CD4-positive, alpha-beta T cell (primary cell): ENCODE measurements around the gene MFN2. TPM values are rescaled to one million over a fixed set of nuclear protein-coding genes. Genes with fewer than 3 reads are reported as not detected.
"Not testable (repeated sequence)": the region's sequence is repeated elsewhere in the genome, so short reads cannot be mapped to it uniquely, and the experiment has no call there.

Experiments used
- ATAC-seq: fragments of 200-7000 bp; cut with Tn5 transposase; one replicate; pipeline ENCODE4 v1.10.0; 2022; ENCODE audit warnings: mild to moderate bottlenecking; ENCODE audit not compliant: poor library complexity
- CTCF ChIA-PET: fragments of 350-600 bp; sonication (Branson Sonifier 250); formaldehyde crosslinking; loops from one replicate; lab custom pipeline; 2021; ENCODE audit warnings: antibody characterized with exemption, inconsistent platforms; lab: Charles Lee
- POLR2A ChIA-PET: fragments of 350-600 bp; sonication (Branson Sonifier 250); formaldehyde crosslinking; loops from one replicate; lab custom pipeline; 2021; ENCODE audit warnings: antibody characterized with exemption, inconsistent platforms; lab: Charles Lee
- DNase-seq, 14 experiments: peaks; one replicate each; pipeline ENCODE4 v3.0.0-alpha.2; 2013 to 2020; ENCODE audit warnings: mixed read lengths in 2 of 14
- H3K27ac ChIP-seq, 2 donors: one replicate each; pipeline versions ENCODE4 v1.5.1 to v1.7.0; 2013; ENCODE audit warnings: low read length in 2 of 2, low read depth in 1 of 2, mild to moderate bottlenecking in 1 of 2
- H3K27me3 ChIP-seq, 2 experiments: 1 replicate in 1 of 2; 2 replicates in 1 of 2; pipeline versions ENCODE4 v1.6.1 to v1.7.0; 2013; ENCODE audit warnings: low read length in 2 of 2, control low read depth in 1 of 2, mild to moderate bottlenecking in 1 of 2, moderate library complexity in 1 of 2; ENCODE audit not compliant: insufficient read depth in 2 of 2, control insufficient read depth in 1 of 2
- H3K36me3 ChIP-seq: one replicate; pipeline ENCODE4 v1.6.1; 2013; ENCODE audit warnings: low read length, control low read depth; ENCODE audit not compliant: insufficient read depth
- H3K4me1 ChIP-seq: one replicate; pipeline ENCODE4 v1.6.1; 2013; ENCODE audit warnings: low read length, control low read depth; ENCODE audit not compliant: insufficient read depth
- H3K4me3 ChIP-seq: one replicate; pipeline ENCODE4 v1.5.1; 2013; ENCODE audit warnings: mild to moderate bottlenecking, low read length, moderate library complexity
- H3K9me3 ChIP-seq, 2 experiments: 1 replicate in 1 of 2; 2 replicates in 1 of 2; pipeline versions ENCODE4 v1.6.1 to v1.7.0; 2013; ENCODE audit warnings: low read length in 2 of 2, mild to moderate bottlenecking in 2 of 2, control low read depth in 1 of 2, moderate library complexity in 1 of 2; ENCODE audit not compliant: control insufficient read depth in 1 of 2, insufficient read depth in 1 of 2
- H3K27ac Mint-ChIP-seq: one replicate; pipeline ENCODE4 v1.8.0; 2020; ENCODE audit warnings: mixed read lengths
- H3K27me3 Mint-ChIP-seq: one replicate; pipeline ENCODE4 v1.8.0; 2021; ENCODE audit warnings: mixed read lengths
- H3K36me3 Mint-ChIP-seq: one replicate; pipeline ENCODE4 v1.8.0; 2021; ENCODE audit warnings: low read depth, mixed read lengths
- H3K4me1 Mint-ChIP-seq: one replicate; pipeline ENCODE4 v1.8.0; 2021; ENCODE audit warnings: low read depth, mixed read lengths
- H3K4me3 Mint-ChIP-seq: one replicate; pipeline ENCODE4 v1.8.0; 2020; ENCODE audit warnings: mild to moderate bottlenecking, mixed read lengths
- H3K9me3 Mint-ChIP-seq: one replicate; pipeline ENCODE4 v1.8.0; 2020; ENCODE audit warnings: mixed read lengths
- CTCF ChIP-seq: fragments of 200-600 bp; IDR thresholded peaks from one replicate; pipeline ENCODE4 v1.8.0; 2022; ENCODE audit warnings: antibody characterized with exemption, mild to moderate bottlenecking
- intact Hi-C, 2 experiments: fragments of 100-400 bp; cut with DNase I in 1 of 2; cut with micrococcal nuclease in 1 of 2; formaldehyde crosslinking; loops; one replicate each; pipeline versions ENCODE4 v1.15.1 to v1.9.0; 2023 to 2025; cut with DNase I, micrococcal nuclease
- total RNA-seq, 174 experiments: library from RNA in 2 of 174; stranded (reverse) in 2 of 174; gene quantifications; one replicate each; pipeline ENCODE4 v1.2.3 and lab custom pipeline; 2021 to 2026

MFN2 gene
- total RNA-seq, 2 experiments from 2014 or later = 33.0 to 38.1 TPM

DNA sequence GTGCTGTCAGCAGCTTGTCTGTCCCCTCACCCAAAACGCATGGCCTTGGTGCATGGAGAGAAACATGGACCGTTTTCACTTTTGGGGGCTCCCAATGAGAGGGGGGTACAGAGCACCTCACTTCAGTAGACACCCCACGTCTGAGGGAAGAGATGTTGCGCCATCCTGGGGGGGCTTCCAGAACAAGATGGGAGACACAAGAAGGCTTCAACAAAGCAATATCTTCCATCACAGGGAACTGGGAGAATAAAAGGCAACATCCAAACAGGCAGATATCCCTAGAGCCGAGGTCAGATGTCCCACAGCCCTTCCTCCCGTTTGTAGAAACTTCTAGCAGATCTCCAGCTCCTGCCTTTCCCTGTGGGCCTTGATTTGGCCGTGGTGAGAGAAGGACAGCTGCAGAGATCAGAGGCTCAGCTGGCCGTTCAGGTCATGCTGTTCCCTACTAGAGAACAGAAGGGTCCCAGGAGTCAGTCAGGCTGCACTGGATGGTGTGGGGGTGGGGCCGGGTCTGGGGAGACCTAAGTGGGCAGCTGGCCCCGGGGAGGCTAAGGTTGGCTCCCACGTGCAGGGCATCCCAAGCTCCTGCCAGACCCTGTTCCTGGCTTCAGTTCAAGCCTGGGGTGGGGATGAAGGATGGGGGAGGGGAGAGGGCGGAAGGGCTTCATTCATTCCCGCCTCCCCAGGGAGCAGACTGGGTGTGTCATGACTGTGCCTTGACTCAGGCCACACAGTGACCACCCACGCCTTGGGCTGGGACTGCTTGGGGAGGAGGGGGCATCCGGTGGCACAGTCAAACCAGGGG is 41.3 kb upstream of the MFN2 start:
- intact Hi-C loops = no loop called here
- H3K4me1 ChIP-seq = peaks cover 13% of the 10 kb centered on the region
- ATAC-seq (no peak), DNase-seq (no peak)
- Mint-ChIP-seq H3K27ac (no peak overlapping the region), H3K4me1 (no peaks in the 10 kb centered on the region), H3K36me3 (no peaks in the 10 kb centered on the region), H3K4me3 (no peak overlapping the region), H3K27me3 (no peaks in the 10 kb centered on the region), H3K9me3 (no peaks in the 10 kb centered on the region)
- no peak overlapping the region for H3K4me3 ChIP-seq
- no peaks in the 10 kb centered on the region for H3K9me3 ChIP-seq
- no peaks in the 10 kb centered on the region for H3K27me3 ChIP-seq
- H3K36me3 ChIP-seq = no peaks in the 10 kb centered on the region
- H3K27ac ChIP-seq = no peak overlapping the region
- ChIA-PET POLR2A (interaction anchor here (0.8 kb wide), 1 partner anchor 31 kb away, joined by 3 read pairs; no protein-coding TSS in a partner anchor), CTCF (interaction anchor here (0.6 kb wide), 1 partner anchor 15 kb away, joined by 3 read pairs; no protein-coding TSS in a partner anchor)
- no peak for TF ChIP-seq CTCF

GRCh38 chr1:11939794-11940193 is 40.5 kb upstream of the MFN2 start:
- H3K36me3 Mint-ChIP-seq, H3K36me3 ChIP-seq, H3K9me3 Mint-ChIP-seq, H3K27me3 Mint-ChIP-seq, H3K4me1 ChIP-seq, POLR2A ChIA-PET, H3K4me3 Mint-ChIP-seq, H3K27ac ChIP-seq, H3K4me1 Mint-ChIP-seq, H3K9me3 ChIP-seq, H3K4me3 ChIP-seq, H3K27ac Mint-ChIP-seq, DNase-seq, CTCF ChIA-PET, ATAC-seq, intact Hi-C loops, H3K27me3 ChIP-seq: not testable (repeated sequence)

GRCh38 chr1:11940260-11940921 is 39.9 kb upstream of the MFN2 start:
- H3K36me3 Mint-ChIP-seq = no peaks in the 10 kb centered on the region

More at GRCh38 chr1:11940260-11940921, 39.9 kb upstream of the MFN2 start:
- no peak for ATAC-seq
- no peak for TF ChIP-seq CTCF
- Mint-ChIP-seq H3K9me3 (no peaks in the 10 kb centered on the region), H3K27ac (no peak overlapping the region), H3K27me3 (no peaks in the 10 kb centered on the region), H3K4me3 (no peak overlapping the region), H3K4me1 (no peaks in the 10 kb centered on the region)
- DNase-seq = no peak
- ChIA-PET CTCF (no interaction called here), POLR2A (no interaction called here)
- Histone ChIP-seq H3K27ac (no peak overlapping the region), H3K9me3 (no peaks in the 10 kb centered on the region), H3K4me3 (no peak overlapping the region), H3K27me3 (no peaks in the 10 kb centered on the region), H3K36me3 (no peaks in the 10 kb centered on the region), H3K4me1 (peaks cover under 1% of the 10 kb centered on the region)
- intact Hi-C loops = no loop called here
